Measurements from ENCODE around the gene EPAS1.

DNA sequence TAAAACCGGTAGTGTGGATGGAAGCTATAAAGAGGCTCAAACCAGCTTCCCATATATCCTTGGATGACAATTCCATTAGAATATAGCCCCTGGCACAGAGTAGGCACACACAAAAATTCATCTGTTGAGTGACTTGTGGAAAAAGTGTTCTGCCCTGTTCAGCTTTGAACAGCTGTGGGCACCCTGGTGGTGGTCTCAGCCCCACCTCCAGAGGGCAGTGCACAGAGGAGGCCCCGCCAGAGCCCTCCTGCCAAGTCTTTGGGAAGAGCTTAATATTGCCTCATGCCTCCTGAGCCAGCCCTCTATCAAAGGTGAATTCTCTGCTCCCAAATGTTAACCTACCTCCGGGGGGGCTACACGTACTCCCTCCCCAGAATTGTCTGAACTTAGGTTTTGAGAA is 30.4 kb downstream of the EPAS1 start:
- TF ChIP-seq, protein P1, sequence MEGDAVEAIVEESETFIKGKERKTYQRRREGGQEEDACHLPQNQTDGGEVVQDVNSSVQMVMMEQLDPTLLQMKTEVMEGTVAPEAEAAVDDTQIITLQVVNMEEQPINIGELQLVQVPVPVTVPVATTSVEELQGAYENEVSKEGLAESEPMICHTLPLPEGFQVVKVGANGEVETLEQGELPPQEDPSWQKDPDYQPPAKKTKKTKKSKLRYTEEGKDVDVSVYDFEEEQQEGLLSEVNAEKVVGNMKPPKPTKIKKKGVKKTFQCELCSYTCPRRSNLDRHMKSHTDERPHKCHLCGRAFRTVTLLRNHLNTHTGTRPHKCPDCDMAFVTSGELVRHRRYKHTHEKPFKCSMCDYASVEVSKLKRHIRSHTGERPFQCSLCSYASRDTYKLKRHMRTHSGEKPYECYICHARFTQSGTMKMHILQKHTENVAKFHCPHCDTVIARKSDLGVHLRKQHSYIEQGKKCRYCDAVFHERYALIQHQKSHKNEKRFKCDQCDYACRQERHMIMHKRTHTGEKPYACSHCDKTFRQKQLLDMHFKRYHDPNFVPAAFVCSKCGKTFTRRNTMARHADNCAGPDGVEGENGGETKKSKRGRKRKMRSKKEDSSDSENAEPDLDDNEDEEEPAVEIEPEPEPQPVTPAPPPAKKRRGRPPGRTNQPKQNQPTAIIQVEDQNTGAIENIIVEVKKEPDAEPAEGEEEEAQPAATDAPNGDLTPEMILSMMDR (IDR thresholded peaks at IDR 0.05; ENCODE audit: insufficient read depth, low read length) = no peak
- TF ChIP-seq POLR2AphosphoS5 (IDR thresholded peaks at IDR 0.05; ENCODE audit: low read depth) (no peak), GABPA (IDR thresholded peaks at IDR 0.05; ENCODE audit: low read depth) (no peak), REST (IDR thresholded peaks at IDR 0.05; ENCODE audit: insufficient replicate concordance, low read depth) (no peak)

All from HL-60 (cell line).